NT2/D1 (cell line): Measurements from ENCODE around the gene SLC38A8.

Experiments used
- DNase-seq: peaks from one replicate; pipeline ENCODE4 v3.0.0-alpha.2; 2011; ENCODE audit warnings: low read depth, low spot score
- H3K27me3 ChIP-seq: 2 replicates; pipeline ENCODE4 v1.6.0; 2011; ENCODE audit warnings: mild to moderate bottlenecking; ENCODE audit not compliant: insufficient read length, insufficient read depth
- H3K36me3 ChIP-seq: 2 replicates; pipeline ENCODE4 v1.6.1; 2011; ENCODE audit warnings: mild to moderate bottlenecking, low read length, mixed read lengths; ENCODE audit not compliant: insufficient read depth, insufficient read length
- H3K4me1 ChIP-seq: 2 replicates; pipeline ENCODE4 v1.5.1; 2011; ENCODE audit not compliant: insufficient read depth, insufficient read length
- H3K4me3 ChIP-seq: 2 replicates; pipeline ENCODE4 v1.5.1; 2011; ENCODE audit warnings: low read depth; ENCODE audit not compliant: insufficient read length
- H3K9ac ChIP-seq: 2 replicates; pipeline ENCODE4 v1.6.0; 2011; ENCODE audit warnings: low read depth; ENCODE audit not compliant: insufficient read length
- H3K9me3 ChIP-seq: 2 replicates; pipeline ENCODE4 v1.5.1; 2011; ENCODE audit warnings: mild to moderate bottlenecking, low read length; ENCODE audit not compliant: insufficient read depth
- SUZ12 ChIP-seq: IDR thresholded peaks from 2 replicates; pipeline ENCODE4 v1.6.1; 2011; ENCODE audit not compliant: insufficient read length, insufficient read depth; ENCODE audit errors: extremely low read depth
- YY1 ChIP-seq: IDR thresholded peaks from 2 replicates; pipeline ENCODE4 v1.6.1; 2011; ENCODE audit not compliant: insufficient read length, insufficient read depth
- ZNF274 ChIP-seq: IDR thresholded peaks from 2 replicates; pipeline ENCODE4 v1.6.1; 2011; ENCODE audit warnings: mild to moderate bottlenecking, low read depth, low read length

SLC38A8 gene

GRCh38 chr16:84003038-84003437, 39.6 kb downstream of the SLC38A8 start:
- DNase-seq = no peak
- Histone ChIP-seq H3K4me3 (no peak overlapping the region), H3K27me3 (peaks cover 2% of the 10 kb centered on the region), H3K36me3 (no peaks in the 10 kb centered on the region), H3K9ac (no peak overlapping the region), H3K4me1 (peaks cover 20% of the 10 kb centered on the region), H3K9me3 (no peaks in the 10 kb centered on the region)
- TF ChIP-seq ZNF274 (no peak), SUZ12 (no peak), YY1 (no peak)

- H3K9me3 ChIP-seq = no peaks in the 10 kb centered on the region
- H3K36me3 ChIP-seq = no peaks in the 10 kb centered on the region
- peaks cover 21% of the 10 kb centered on the region for H3K4me1 ChIP-seq
- TF ChIP-seq YY1 (no peak), ZNF274 (no peak), SUZ12 (no peak)
- H3K9ac ChIP-seq = no peak overlapping the region
- H3K27me3 ChIP-seq = peaks cover 2% of the 10 kb centered on the region
- no peak for DNase-seq
- no peak overlapping the region for H3K4me3 ChIP-seq
These were observed 40.9 kb downstream of the SLC38A8 start for GRCh38 chr16:84001726-84002125.

GRCh38 chr16:84000989-84001642, 41.5 kb downstream of the SLC38A8 start:
- TF ChIP-seq YY1 (no peak), ZNF274 (no peak), SUZ12 (no peak)
- H3K9me3 ChIP-seq = no peaks in the 10 kb centered on the region
- no peak overlapping the region for H3K4me3 ChIP-seq
- H3K4me1 ChIP-seq = peaks cover 21% of the 10 kb centered on the region
- H3K36me3 ChIP-seq = no peaks in the 10 kb centered on the region
- H3K9ac ChIP-seq = no peak overlapping the region
- no peak for DNase-seq
- peaks cover 2% of the 10 kb centered on the region for H3K27me3 ChIP-seq

- Histone ChIP-seq H3K27me3 (no peaks in the 10 kb centered on the region), H3K4me3 (no peak overlapping the region), H3K4me1 (peaks cover 22% of the 10 kb centered on the region), H3K36me3 (no peaks in the 10 kb centered on the region), H3K9ac (no peak overlapping the region), H3K9me3 (no peaks in the 10 kb centered on the region)
- TF ChIP-seq ZNF274 (no peak), SUZ12 (no peak), YY1 (no peak)
- no peak for DNase-seq
These were observed 44.5 kb downstream of the SLC38A8 start for GRCh38 chr16:83998091-83998490.

- H3K4me1 ChIP-seq = peaks cover 15% of the 10 kb centered on the region
- H3K9ac ChIP-seq = no peak overlapping the region
- H3K36me3 ChIP-seq = no peaks in the 10 kb centered on the region
- no peaks in the 10 kb centered on the region for H3K27me3 ChIP-seq
- no peak for DNase-seq
- TF ChIP-seq YY1 = no peak
- H3K9me3 ChIP-seq = no peaks in the 10 kb centered on the region
- H3K4me3 ChIP-seq = no peak overlapping the region
These were observed 45.9 kb downstream of the SLC38A8 start for GRCh38 chr16:83996481-83997252.

GRCh38 chr16:83995754-83996153, 46.8 kb downstream of the SLC38A8 start:
- DNase-seq = no peak
- no peak overlapping the region for H3K4me3 ChIP-seq
- H3K9me3 ChIP-seq = no peaks in the 10 kb centered on the region
- H3K9ac ChIP-seq = no peak overlapping the region
- peaks cover 10% of the 10 kb centered on the region for H3K4me1 ChIP-seq
- no peak for TF ChIP-seq YY1
- no peak for TF ChIP-seq ZNF274
- TF ChIP-seq SUZ12 = no peak
- no peaks in the 10 kb centered on the region for H3K36me3 ChIP-seq
- no peaks in the 10 kb centered on the region for H3K27me3 ChIP-seq

- no peak for DNase-seq
- TF ChIP-seq ZNF274 = no peak
- no peak for TF ChIP-seq YY1
- TF ChIP-seq SUZ12 = no peak
- no peaks in the 10 kb centered on the region for H3K27me3 ChIP-seq
- no peak overlapping the region for H3K9ac ChIP-seq
- no peak overlapping the region for H3K4me3 ChIP-seq
- no peaks in the 10 kb centered on the region for H3K36me3 ChIP-seq
- H3K9me3 ChIP-seq = no peaks in the 10 kb centered on the region
- H3K4me1 ChIP-seq = peaks cover 8% of the 10 kb centered on the region
These were observed 47.9 kb downstream of the SLC38A8 start for GRCh38 chr16:83994703-83995102.
